GM19452 (cell line): ENCODE results near the gene DENND4B.
"Not testable (repeated sequence)": the region's sequence is repeated elsewhere in the genome, so short reads cannot be mapped to it uniquely, and the experiment has no call there.

ENCODE experiments used
- ATAC-seq: cut with Tn5 transposase; IDR thresholded peaks from one replicate; pipeline ENCODE4 v1.9.1; 2021; ENCODE audit not compliant: unreplicated experiment

The DENND4B gene

GRCh38 chr1:153929426-153929825, 17.1 kb downstream of the DENND4B start:
- ATAC-seq: no peak

DNA sequence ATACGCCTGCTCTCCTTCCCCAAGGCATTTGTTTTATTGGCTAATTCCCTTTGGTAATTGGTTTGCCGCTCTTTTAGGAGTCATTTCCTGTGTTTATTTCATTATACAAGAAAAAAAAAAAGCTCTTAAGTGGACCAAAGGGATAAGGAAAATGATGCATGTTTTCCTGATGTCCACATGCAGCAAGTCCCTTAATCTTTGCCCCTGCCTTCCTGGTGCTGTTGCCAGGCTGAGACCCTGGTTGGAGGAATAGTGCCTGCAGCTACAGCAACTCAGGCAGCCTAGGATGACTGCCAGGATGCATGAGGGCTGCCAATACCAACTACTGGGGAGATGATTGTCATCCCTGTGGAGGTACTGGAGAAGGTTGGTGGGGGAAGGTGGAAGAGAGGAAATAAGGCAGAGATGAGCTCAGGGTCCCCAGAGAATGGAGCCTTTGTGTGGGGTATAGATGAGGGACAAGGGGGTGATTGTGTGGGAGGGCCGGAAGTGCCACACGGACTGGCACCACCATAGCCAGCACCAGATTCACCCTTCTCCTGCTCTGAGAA, 17.7 kb downstream of the DENND4B start:
- ATAC-seq: no peak

DNA sequence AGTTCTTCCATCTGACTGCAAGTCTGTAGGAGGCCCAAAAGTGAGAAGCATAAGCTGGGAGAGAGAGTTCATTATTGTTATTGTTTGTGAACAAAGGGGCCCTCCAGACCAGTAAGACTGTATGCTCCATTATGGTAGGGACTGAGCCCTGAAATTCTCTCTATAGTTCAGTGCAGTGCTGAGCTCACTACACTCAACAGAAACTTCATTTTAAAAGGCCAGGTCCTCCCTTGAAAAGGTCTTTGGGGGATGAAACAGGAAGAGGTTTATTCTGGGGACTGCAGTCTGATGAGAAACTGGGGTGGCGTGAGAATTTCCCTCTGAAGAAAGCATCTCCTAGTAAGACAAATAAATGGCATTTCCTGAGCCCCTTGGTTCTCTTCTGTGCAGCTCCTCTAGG, 18.3 kb downstream of the DENND4B start:
- ATAC-seq: no peak

GRCh38 chr1:153926405-153926804, 20.1 kb downstream of the DENND4B start:
- ATAC-seq: no peak

DNA sequence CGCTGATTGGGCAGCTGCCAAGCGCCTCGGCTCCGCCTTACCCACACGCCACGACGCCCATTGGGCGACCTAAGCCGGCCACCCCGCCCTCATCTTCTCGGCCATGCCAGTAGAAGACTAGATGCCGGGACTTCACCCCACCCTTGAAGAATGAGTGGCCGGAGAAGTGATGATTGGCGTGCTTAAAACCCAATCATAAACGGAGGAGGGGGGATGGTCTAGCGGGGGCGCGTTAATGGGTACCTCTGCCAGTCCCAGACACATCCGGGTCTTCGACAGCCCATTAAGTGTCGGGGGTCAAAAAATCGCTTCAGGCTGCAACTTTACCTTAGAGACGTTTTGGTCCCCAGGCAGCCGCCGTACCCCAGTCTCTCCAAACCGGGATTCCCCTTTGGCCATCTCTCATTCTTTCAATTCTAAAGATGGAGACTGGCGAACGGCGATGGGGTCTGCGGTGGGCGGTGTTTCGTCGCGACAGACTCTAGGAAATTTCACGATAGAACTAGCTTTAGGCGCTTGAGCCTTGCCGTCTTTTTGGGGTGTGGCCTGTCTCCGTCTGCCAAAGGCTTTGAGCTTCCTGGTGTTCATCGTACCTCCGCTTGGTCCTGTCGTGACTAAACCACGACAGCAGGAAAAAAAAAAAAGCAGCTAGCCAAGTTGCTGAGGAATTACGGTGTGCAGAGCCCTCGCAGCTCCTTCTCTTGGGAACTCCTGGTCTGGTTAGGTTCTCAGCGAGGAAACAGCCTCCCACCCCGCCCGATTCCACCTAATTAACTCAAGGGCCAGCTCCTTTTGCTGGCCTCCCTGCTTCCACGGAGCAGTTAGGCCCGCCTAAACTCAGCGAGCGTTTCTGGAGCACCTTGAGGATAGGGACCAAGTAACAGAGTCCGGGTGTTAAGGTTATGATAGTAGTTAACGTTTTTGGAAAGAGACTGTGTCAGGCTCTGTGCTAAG, 23.3 kb downstream of the DENND4B start, which contains the start of gene GATAD2B:
Gene GATAD2B, minus strand, starts transcription at position 1 of the 954 bp plus-strand sequence. CDS start 94,625 bp downstream, outside the sequence.
- ATAC-seq: peak; percentile 91

DNA sequence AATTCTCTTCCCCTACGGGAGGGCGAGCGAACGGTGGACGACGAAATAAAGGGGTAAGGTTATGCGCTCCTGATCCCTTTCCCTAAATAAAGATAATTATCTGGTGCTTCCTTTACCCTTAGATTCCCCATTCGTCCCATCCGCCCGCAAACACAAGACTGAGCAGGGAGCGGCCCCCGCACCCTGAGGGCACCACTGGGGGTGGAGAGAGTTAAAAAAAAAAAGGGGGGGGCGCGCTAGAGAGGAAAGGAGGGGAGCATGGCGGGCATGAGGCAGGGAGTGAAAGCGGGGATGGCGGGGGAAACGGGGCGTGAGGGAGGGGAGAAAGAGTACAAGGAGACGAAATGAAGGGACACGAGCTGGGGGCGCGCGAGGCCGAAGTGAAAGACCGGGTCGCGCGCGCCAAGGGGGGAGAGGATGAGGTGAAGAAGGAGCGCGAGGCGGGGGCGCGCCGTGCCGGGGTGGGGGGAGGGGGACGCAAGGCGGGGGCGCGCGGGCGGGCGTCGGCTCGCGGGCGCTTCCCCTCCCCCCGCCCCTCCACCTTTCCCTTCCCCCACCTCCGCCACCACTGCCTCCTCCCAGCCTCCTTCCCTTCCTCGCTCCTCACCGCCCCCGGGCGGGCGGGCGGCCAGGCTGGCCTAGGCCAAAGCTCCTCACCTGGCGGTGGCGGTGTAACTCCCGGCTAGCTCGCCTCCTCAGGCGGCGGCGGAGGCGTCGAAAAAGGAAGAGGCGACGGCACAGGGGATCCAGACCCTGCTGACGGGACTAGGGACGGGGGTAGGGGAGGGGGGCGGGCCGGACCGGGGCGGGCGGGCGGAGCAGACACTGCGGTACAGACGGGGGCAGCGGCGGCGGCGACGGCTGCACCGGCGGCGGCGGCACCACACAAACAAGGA, 24.2 kb downstream of the DENND4B start:
- ATAC-seq: peak; percentile 27

DNA sequence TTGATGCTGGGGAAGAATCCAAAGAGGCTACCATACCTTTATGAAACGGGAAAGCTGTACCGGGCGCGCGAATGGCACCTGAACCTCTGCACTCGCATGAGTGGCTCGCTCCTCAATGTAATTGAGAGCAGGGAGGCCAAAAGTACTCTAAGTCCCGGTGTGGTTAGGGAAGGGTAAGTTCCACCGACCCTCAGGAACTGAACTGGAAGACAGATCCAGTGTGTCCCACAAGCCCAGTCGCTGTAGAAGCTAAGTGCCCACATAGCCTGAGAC, 24.8 kb downstream of the DENND4B start:
- ATAC-seq: no peak

DNA sequence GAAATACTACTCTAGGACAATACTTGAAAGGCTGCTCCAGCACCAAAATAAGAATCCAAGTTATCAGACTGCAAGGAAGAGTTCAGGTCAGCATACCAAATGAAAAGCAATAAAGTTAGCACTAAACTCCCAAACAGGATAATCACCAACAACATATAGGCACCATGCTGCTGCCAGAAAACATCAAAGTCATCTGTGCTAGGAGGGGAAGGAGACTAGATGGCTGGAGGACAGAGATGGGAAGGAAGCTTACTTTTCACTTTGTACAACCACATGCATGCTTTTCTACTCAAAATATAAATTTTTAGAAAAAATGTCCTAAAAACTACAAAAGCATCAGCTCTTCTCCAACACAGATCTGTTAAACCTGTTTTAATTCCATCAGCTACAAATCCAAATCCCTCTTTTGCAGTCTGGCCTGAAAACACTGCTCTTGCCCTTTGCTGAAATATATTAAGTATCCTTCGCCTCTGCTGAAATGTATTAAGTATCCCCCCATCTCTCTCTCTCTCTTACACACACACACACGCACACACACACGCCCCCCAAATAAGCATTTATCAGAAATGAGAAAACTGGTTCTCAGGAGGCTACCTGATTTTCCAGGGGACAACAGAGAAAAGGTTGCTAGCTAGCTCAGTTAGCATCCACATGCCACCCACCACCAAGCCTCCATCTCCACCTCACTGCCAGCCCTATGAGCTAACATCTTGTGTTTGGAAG, 25.3 kb downstream of the DENND4B start:
- ATAC-seq: no peak

GRCh38 chr1:153919876-153920852, 26.4 kb downstream of the DENND4B start:
- no peak for ATAC-seq

DNA sequence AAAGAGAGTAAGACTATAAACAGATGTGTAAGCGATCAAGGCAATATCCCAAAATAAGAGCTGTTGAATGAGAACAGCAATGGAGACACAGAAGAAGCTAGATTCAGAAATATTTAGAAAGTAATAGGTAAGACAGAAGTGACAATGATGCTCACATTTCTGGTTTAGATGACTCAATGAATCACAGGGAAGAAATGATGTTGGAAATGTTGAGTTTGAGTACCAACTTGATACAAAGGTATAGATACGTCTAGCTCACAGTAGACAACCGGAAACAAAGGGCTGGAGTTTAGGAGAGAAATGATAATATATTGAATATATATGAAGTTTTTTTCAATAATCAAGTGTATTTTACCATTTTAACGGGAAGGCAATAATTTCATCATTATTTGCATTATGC, 30.2 kb downstream of the DENND4B start:
- no peak for ATAC-seq

- no peak for ATAC-seq
Observed at GRCh38 chr1:153912349-153912748, 34.2 kb downstream of the DENND4B start.

GRCh38 chr1:153910560-153910959, 36.0 kb downstream of the DENND4B start:
- ATAC-seq: not testable (repeated sequence)

- no peak for ATAC-seq
Observed at GRCh38 chr1:153908071-153908470, 38.4 kb downstream of the DENND4B start.

GRCh38 chr1:153907134-153907533, 39.4 kb downstream of the DENND4B start:
- no peak for ATAC-seq

- no peak for ATAC-seq
Observed at GRCh38 chr1:153906396-153906795, 40.1 kb downstream of the DENND4B start.

DNA sequence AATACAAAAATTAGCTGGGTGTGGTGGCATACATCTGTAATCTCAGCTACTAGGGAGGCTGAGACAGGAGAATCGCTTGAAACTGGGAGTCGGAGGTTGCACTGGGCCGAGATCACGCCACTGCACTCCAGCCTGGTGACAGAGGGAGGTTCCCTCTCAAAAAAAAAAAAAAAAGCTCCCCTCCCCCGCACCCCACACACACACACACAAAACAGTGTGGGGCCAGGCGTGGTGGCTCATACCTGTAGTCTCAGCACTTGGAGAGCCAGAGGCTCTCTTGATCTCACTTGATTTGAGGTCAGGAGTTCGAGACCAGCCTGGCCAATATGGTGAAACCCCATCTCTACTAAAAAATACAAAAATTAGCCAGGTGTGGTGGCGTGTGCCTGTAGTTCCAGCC, 40.6 kb downstream of the DENND4B start:
- ATAC-seq: not testable (repeated sequence)

DNA sequence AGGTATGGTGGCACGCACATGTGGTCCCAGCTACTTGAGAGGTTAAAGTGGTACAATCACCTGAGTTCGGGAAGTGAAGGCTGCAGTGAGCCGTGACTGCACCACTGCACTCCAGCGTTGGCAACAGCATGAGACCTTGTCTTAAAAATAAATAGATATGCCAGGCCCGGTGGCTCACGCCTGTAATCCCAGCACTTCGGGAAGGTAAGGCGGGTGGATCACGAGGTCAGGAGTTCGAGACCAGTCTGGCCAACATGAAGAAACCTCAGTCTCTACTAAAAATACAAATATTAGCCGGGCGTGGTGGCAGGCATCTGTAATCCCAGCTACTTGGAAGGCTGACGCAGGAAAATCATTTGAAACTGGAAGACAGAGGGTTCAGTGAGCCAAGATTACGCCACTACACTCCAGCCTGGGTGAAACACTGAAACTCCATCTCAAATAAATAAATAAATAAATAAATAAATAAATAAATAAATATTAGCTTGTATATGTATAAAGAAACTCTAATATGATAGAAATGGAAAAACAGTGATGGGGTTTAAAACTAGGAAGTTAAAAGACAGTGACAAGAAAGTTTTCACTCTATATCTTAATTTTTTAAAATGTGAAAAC, 42.6 kb downstream of the DENND4B start:
- ATAC-seq: no peak

GRCh38 chr1:153899509-153899908, 47.0 kb downstream of the DENND4B start:
- ATAC-seq: no peak

- ATAC-seq: not testable (repeated sequence)
Observed at GRCh38 chr1:153895866-153896265, 50.7 kb downstream of the DENND4B start.
